ENCODE data around the gene TEX9.

GRCh38 chr15:56320861-56321260 is 44.4 kb upstream of the TEX9 start:
- TF ChIP-seq OSR1 (CRISPR knock-in tag; IDR thresholded peaks at IDR 0.05) (no peak), PATZ1 (CRISPR knock-in tag; IDR thresholded peaks at IDR 0.05; ENCODE audit: borderline replicate concordance) (no peak), ZC3H10 (CRISPR knock-in tag; IDR thresholded peaks at IDR 0.05) (no peak), PPARA (CRISPR knock-in tag; IDR thresholded peaks at IDR 0.05; ENCODE audit: borderline replicate concordance) (no peak), CREB5 (CRISPR knock-in tag; IDR thresholded peaks at IDR 0.05; ENCODE audit: low read depth) (no peak), CSRNP3 (CRISPR knock-in tag; IDR thresholded peaks at IDR 0.05) (no peak), ZNF8 (CRISPR knock-in tag; IDR thresholded peaks at IDR 0.05) (no peak), TCF4 (CRISPR knock-in tag; IDR thresholded peaks at IDR 0.05; ENCODE audit: borderline replicate concordance) (no peak), GLIS3 (CRISPR knock-in tag; IDR thresholded peaks at IDR 0.05) (no peak), RARB (CRISPR knock-in tag; IDR thresholded peaks at IDR 0.05) (no peak), CSDC2 (CRISPR knock-in tag; IDR thresholded peaks at IDR 0.05) (no peak), TOX (CRISPR knock-in tag; IDR thresholded peaks at IDR 0.05; ENCODE audit: borderline replicate concordance) (no peak), ZFP3 (CRISPR knock-in tag; IDR thresholded peaks at IDR 0.05) (no peak)
